Ascending aorta (tissue), 2 donors: ENCODE measurements around the gene AP3S1. TPM values are rescaled to one million over a fixed set of nuclear protein-coding genes. Genes with fewer than 3 reads are reported as not detected.
"Not testable (repeated sequence)": the region's sequence is repeated elsewhere in the genome, so short reads cannot be mapped to it uniquely, and the experiment has no call there.

ENCODE experiments used
- DNase-seq, 2 donors: peaks; one replicate each; pipeline ENCODE4 v3.0.0-alpha.2; 2019; ENCODE audit warnings: low spot score in 2 of 2
- H3K27ac ChIP-seq, 2 donors: fragments of 200-600 bp; sonication (generic); one replicate each; pipeline ENCODE4 v1.5.1; 2016 to 2017; ENCODE audit warnings: mild to moderate bottlenecking in 1 of 2
- H3K27me3 ChIP-seq: fragments of 200-600 bp; sonication (generic); one replicate; pipeline ENCODE4 v1.5.1; 2017
- H3K36me3 ChIP-seq, 2 donors: fragments of 200-600 bp; sonication (generic); one replicate each; pipeline ENCODE4 v1.5.1; 2016
- H3K4me1 ChIP-seq, 2 donors: fragments of 200-600 bp; sonication (generic); one replicate each; pipeline ENCODE4 v1.5.1; 2016 to 2017; ENCODE audit warnings: mild to moderate bottlenecking in 1 of 2
- H3K4me3 ChIP-seq, 2 donors: fragments of 200-600 bp; sonication (generic); one replicate each; pipeline ENCODE4 v1.5.1; 2016 to 2017; ENCODE audit warnings: mild to moderate bottlenecking in 1 of 2
- H3K9me3 ChIP-seq, 2 donors: fragments of 200-600 bp; sonication (generic); one replicate each; pipeline ENCODE4 v1.5.1; 2016
- CTCF ChIP-seq, 3 experiments: fragments of 200-600 bp in 2 of 3; fragments of 450-650 bp in 1 of 3; sonication (generic) in 2 of 3; IDR thresholded peaks; one replicate each; pipeline ENCODE4 v1.5.1; 2016 to 2019; ENCODE audit warnings: antibody characterized with exemption in 3 of 3, mild to moderate bottlenecking in 1 of 3, moderate library complexity in 1 of 3
- intact Hi-C: fragments of 100-400 bp; cut with DNase I; formaldehyde crosslinking; loops from one replicate; pipeline ENCODE4 v1.15.1; 2023
- total RNA-seq: library from RNA; depleted of rRNA; stranded (reverse); fragments of >200 nt; gene quantifications from one replicate; pipeline ENCODE4 v1.1.0, GENCODE V29; 2016

AP3S1 gene
- total RNA-seq, 1 donor from 2014 or later, result 140 TPM

- Histone ChIP-seq H3K27me3 (no peaks in the 10 kb centered on the region), H3K36me3 (peaks cover 0 to under 1% of the 10 kb centered on the region in 2 donors), H3K4me1 (no peaks in the 10 kb centered on the region), H3K4me3 (no peak overlapping the region), H3K27ac (no peak overlapping the region), H3K9me3 (no peaks in the 10 kb centered on the region)
- intact Hi-C loops, result loop anchor here (2.0 to 10.0 kb wide), 2 partner anchors 147 to 181 kb away; partner anchors contain the start of gene ARL14EPL
- peak in 1 of 3 experiments; percentile 28 for TF ChIP-seq CTCF (IDR thresholded peaks at IDR 0.05)
- no peak for DNase-seq
Observed at GRCh38 chr5:115888027-115888426, 46.3 kb downstream of the AP3S1 start.

GRCh38 chr5:115892021-115892420 lies 50.3 kb downstream of the AP3S1 start:
- intact Hi-C loops, result no loop called here
- TF ChIP-seq CTCF (IDR thresholded peaks at IDR 0.05), result no peak
- Histone ChIP-seq H3K4me1 (no peaks in the 10 kb centered on the region), H3K36me3 (no peaks in the 10 kb centered on the region), H3K27me3 (no peaks in the 10 kb centered on the region), H3K27ac (no peak overlapping the region), H3K9me3 (no peaks in the 10 kb centered on the region), H3K4me3 (no peak overlapping the region)
- DNase-seq, result no peak

- DNase-seq, result no peak
- H3K4me3 ChIP-seq, result no peak overlapping the region
- peaks cover 0 to 9% of the 10 kb centered on the region in 2 donors for H3K36me3 ChIP-seq
- no peak overlapping the region for H3K27ac ChIP-seq
- intact Hi-C loops, result no loop called here
- H3K27me3 ChIP-seq, result no peaks in the 10 kb centered on the region
- no peak for TF ChIP-seq CTCF (IDR thresholded peaks at IDR 0.05)
- H3K4me1 ChIP-seq, result no peaks in the 10 kb centered on the region
- H3K9me3 ChIP-seq, result no peaks in the 10 kb centered on the region
Observed at GRCh38 chr5:115894342-115894741, 52.6 kb downstream of the AP3S1 start.

GRCh38 chr5:115895821-115896220 lies 54.1 kb downstream of the AP3S1 start:
- Histone ChIP-seq H3K9me3 (no peaks in the 10 kb centered on the region), H3K4me1 (no peaks in the 10 kb centered on the region), H3K36me3 (peaks cover 0 to 9% of the 10 kb centered on the region in 2 donors), H3K27me3 (no peaks in the 10 kb centered on the region), H3K27ac (no peak overlapping the region), H3K4me3 (no peak overlapping the region)
- intact Hi-C loops, result no loop called here
- TF ChIP-seq CTCF (IDR thresholded peaks at IDR 0.05), result no peak
- no peak for DNase-seq

- Histone ChIP-seq H3K27me3 (no peaks in the 10 kb centered on the region), H3K9me3 (no peaks in the 10 kb centered on the region), H3K4me3 (no peak overlapping the region), H3K36me3 (peaks cover 0 to 9% of the 10 kb centered on the region in 2 donors), H3K4me1 (no peaks in the 10 kb centered on the region), H3K27ac (no peak overlapping the region)
- DNase-seq, result no peak
- no peak for TF ChIP-seq CTCF (IDR thresholded peaks at IDR 0.05)
- intact Hi-C loops, result no loop called here
Observed at GRCh38 chr5:115898656-115899055, 56.9 kb downstream of the AP3S1 start.

- Histone ChIP-seq H3K27me3 (no peaks in the 10 kb centered on the region), H3K4me3 (no peak overlapping the region), H3K27ac (no peak overlapping the region), H3K9me3 (no peaks in the 10 kb centered on the region), H3K36me3 (no peaks in the 10 kb centered on the region), H3K4me1 (no peaks in the 10 kb centered on the region)
- intact Hi-C loops, result no loop called here
- no peak for TF ChIP-seq CTCF (IDR thresholded peaks at IDR 0.05)
- DNase-seq, result no peak
Observed at GRCh38 chr5:115907177-115907576, 65.4 kb downstream of the AP3S1 start.

GRCh38 chr5:115913623-115914400 lies 72.1 kb downstream of the AP3S1 start:
- H3K27me3 ChIP-seq, intact Hi-C loops, H3K27ac ChIP-seq, DNase-seq, H3K9me3 ChIP-seq, H3K4me1 ChIP-seq, H3K4me3 ChIP-seq, H3K36me3 ChIP-seq: not testable (repeated sequence)
